ENCODE data around the gene POLN. TPM values are rescaled to one million over a fixed set of nuclear protein-coding genes. Genes with fewer than 3 reads are reported as not detected.

POLN gene
- total and polyA plus RNA-seq, 11 donors: 0.38 to 4.5 (median 1.9) TPM

- Histone ChIP-seq H3K36me3 (no peaks in the 10 kb centered on the region), H3K4me1 (peaks cover 0 to 28% (median 16%) of the 10 kb centered on the region in 12 donors), H3K9me3 (peaks cover 0 to 5% (median 0%) of the 10 kb centered on the region in 12 donors), H3K27ac (no peak overlapping the region), H3K27me3 (peaks cover 26 to 69% (median 47%) of the 10 kb centered on the region in 9 donors), H3K4me3 (no peak overlapping the region)
- TF ChIP-seq CTCF (IDR thresholded peaks at IDR 0.05): no peak
- TF ChIP-seq POLR2A (IDR thresholded peaks at IDR 0.05): no peak
- DNase-seq (no peak), ATAC-seq (no peak)
- 82 to 89% (median 86%) methylated on average over 12 to 18 of the region's 18 CpGs for WGBS, 4 donors
- intact Hi-C loops (cut with DNase I): no loop called here
Measured at GRCh38 chr4:2044542-2045517, 197.1 kb downstream of the POLN start.

GRCh38 chr4:2044119-2044485 lies 197.8 kb downstream of the POLN start:
- WGBS, 4 donors: 85 to 100% (median 88%) methylated on average over 3 to 6 of the region's 6 CpGs
- no peak overlapping the region for H3K4me3 ChIP-seq
- H3K27me3 ChIP-seq: peaks cover 24 to 70% (median 50%) of the 10 kb centered on the region in 9 donors
- intact Hi-C loops (cut with DNase I): no loop called here
- no peak overlapping the region for H3K27ac ChIP-seq
- no peak for ATAC-seq
- DNase-seq: no peak
- TF ChIP-seq POLR2A (IDR thresholded peaks at IDR 0.05) (no peak), CTCF (IDR thresholded peaks at IDR 0.05) (no peak)
- peaks cover 0 to 5% (median 0%) of the 10 kb centered on the region in 12 donors for H3K9me3 ChIP-seq
- no peaks in the 10 kb centered on the region for H3K36me3 ChIP-seq
- peaks cover 0 to 28% (median 16%) of the 10 kb centered on the region in 12 donors for H3K4me1 ChIP-seq

- H3K27ac ChIP-seq: no peak overlapping the region
- H3K4me1 ChIP-seq: peaks cover 0 to 28% (median 16%) of the 10 kb centered on the region in 12 donors
- H3K4me3 ChIP-seq: no peak overlapping the region
- peaks cover 0 to 5% (median 0%) of the 10 kb centered on the region in 12 donors for H3K9me3 ChIP-seq
- H3K36me3 ChIP-seq: no peaks in the 10 kb centered on the region
- no peak for TF ChIP-seq POLR2A (IDR thresholded peaks at IDR 0.05)
- no peak for TF ChIP-seq CTCF (IDR thresholded peaks at IDR 0.05)
- no peak for ATAC-seq
- 80 to 90% (median 86%) methylated on average over 7 to 18 of the region's 18 CpGs for WGBS, 4 donors
- H3K27me3 ChIP-seq: peaks cover 24 to 70% (median 50%) of the 10 kb centered on the region in 9 donors
- no peak for DNase-seq
- intact Hi-C loops (cut with DNase I): no loop called here
Measured at GRCh38 chr4:2043396-2044118, 198.4 kb downstream of the POLN start.

- WGBS, 4 donors: 77 to 80% (median 79%) methylated on average over 6 to 8 of the region's 8 CpGs
- peaks cover 24 to 64% (median 46%) of the 10 kb centered on the region in 9 donors for H3K27me3 ChIP-seq
- TF ChIP-seq CTCF (IDR thresholded peaks at IDR 0.05): no peak
- TF ChIP-seq POLR2A (IDR thresholded peaks at IDR 0.05): no peak
Measured at GRCh38 chr4:2042947-2043395, 198.9 kb downstream of the POLN start.

More at GRCh38 chr4:2042947-2043395, 198.9 kb downstream of the POLN start:
- intact Hi-C loops (cut with DNase I): no loop called here
- no peak overlapping the region for H3K27ac ChIP-seq
- DNase-seq: no peak
- peaks cover 0 to 28% (median 16%) of the 10 kb centered on the region in 12 donors for H3K4me1 ChIP-seq
- peak overlapping the region in 3 of 12 donors; percentile 65 to 74 (median 74) for H3K4me3 ChIP-seq
- peaks cover 0 to 5% (median 0%) of the 10 kb centered on the region in 12 donors for H3K9me3 ChIP-seq
- ATAC-seq: no peak
- no peaks in the 10 kb centered on the region for H3K36me3 ChIP-seq
